ENCODE measurements around the gene HCAR1.
"Not testable (repeated sequence)": the region's sequence is repeated elsewhere in the genome, so short reads cannot be mapped to it uniquely, and the experiment has no call there.

Gene HCAR1

DNA sequence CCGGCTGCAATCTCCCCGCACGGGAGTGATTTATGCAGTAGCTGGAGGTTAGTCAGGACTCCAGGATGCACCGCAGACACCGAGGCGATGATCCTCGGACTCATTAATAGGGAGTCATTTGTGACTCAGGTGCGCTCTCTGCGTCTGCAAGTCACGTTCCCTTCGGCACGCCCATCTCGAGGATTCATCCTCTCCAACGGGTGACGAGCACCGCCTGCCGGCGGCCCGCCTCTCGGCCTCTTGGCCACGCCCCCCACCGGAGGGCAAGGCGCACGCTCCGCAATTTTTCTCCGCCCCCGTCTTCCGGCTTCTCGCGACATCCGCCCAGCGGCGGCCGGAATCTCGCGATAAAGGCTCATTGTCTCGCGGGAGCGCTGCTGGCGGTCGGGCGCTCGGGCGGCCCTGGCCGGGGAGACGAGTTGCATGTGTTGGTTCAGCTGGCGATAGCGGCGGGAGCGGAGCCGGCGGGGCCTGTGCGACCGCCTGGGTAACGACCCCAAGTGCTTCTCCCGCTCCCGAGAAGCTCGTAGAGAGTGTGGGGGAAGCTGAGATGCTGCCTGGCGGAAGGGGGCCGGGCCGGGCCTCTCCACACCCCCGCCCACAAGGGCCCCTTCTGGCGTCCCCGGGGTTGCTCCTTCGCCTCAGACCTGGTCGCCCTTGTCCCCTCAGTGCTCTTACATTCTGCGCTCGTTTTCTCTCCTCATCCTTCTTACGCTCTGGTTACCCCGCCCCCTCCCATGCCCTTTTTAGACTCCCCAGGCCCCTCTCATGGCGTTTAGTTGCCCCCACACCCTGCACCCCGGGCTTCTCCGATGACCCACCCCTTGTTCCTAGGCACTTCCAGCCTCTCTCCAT lies 22.0 kb upstream of the HCAR1 start, which contains the start of gene DENR:
TSS of gene DENR (plus strand) at position 361 of the 855 bp plus-strand sequence. CDS start 878 bp downstream, outside the sequence.
- H4K91ac ChIP-seq (ENCODE audit: low read depth, low read length, poor library complexity), result no peak within 1 kb of the TSS
- WGBS, 2 donors (ENCODE audit: extremely low coverage in 2 of 2, insufficient read length in 2 of 2, insufficient replicate concordance in 1 of 2), result no CpG with 5 or more reads among the region's 73 CpGs
- peak within 1 kb of the TSS; percentile 72 for H2BK5ac ChIP-seq (ENCODE audit: low read length)
- peak within 1 kb of the TSS; percentile 92 for H2AFZ ChIP-seq (ENCODE audit: low read length)
- H3K23ac ChIP-seq (ENCODE audit: low read depth, low read length, poor library complexity), result peak within 1 kb of the TSS; percentile 98
- H3K9ac ChIP-seq (ENCODE audit: low read depth, low read length, poor library complexity), result peak within 1 kb of the TSS; percentile 92
- no peak within 1 kb of the TSS for H2BK120ac ChIP-seq (ENCODE audit: low read depth, low read length)
- no peak within 1 kb of the TSS for H2AK5ac ChIP-seq (ENCODE audit: low read depth, low read length)
- peaks cover 15 to 40% of the 10 kb centered on the region in 2 donors for H3K36me3 ChIP-seq (replicated peaks in 1 of 2; ENCODE audit: control insufficient read depth in 2 of 2, insufficient read depth in 2 of 2, low read length in 2 of 2)
- peak; percentile 98 for DNase-seq (ENCODE audit: low spot score)
- no peak within 1 kb of the TSS for H3K4ac ChIP-seq (ENCODE audit: low read length)
- H2BK15ac ChIP-seq (ENCODE audit: low read length), result no peak within 1 kb of the TSS
- H4K8ac ChIP-seq (ENCODE audit: low read depth, low read length), result no peak within 1 kb of the TSS
- H3K14ac ChIP-seq (ENCODE audit: low read length), result no peak within 1 kb of the TSS
- no peaks in the 10 kb centered on the region for H3K27me3 ChIP-seq (ENCODE audit: control insufficient read depth in 3 of 3, insufficient read depth in 3 of 3, low read depth in 1 of 3, low read length in 3 of 3)
- peaks cover 5% of the 10 kb centered on the region for H3K79me1 ChIP-seq (ENCODE audit: low read depth, low read length)
- H3K18ac ChIP-seq (ENCODE audit: low read length), result peak within 1 kb of the TSS; percentile 96
- H3K4me3 ChIP-seq (ENCODE audit: low read length in 2 of 2), result peak within 1 kb of the TSS; percentile 84
- peak within 1 kb of the TSS; percentile 63 for H3K27ac ChIP-seq (replicated peaks; ENCODE audit: low read length)
- H3K4me2 ChIP-seq (ENCODE audit: insufficient read depth, low read length, poor library complexity, severe bottlenecking), result peak within 1 kb of the TSS; percentile 84
- peaks cover 7 to 12% of the 10 kb centered on the region in 2 donors for H3K4me1 ChIP-seq (ENCODE audit: control insufficient read depth in 2 of 2, insufficient read depth in 1 of 2, low read depth in 1 of 2, low read length in 2 of 2)
- H3K9me3 ChIP-seq (replicated peaks in 1 of 2; ENCODE audit: control insufficient read depth in 2 of 2, insufficient read depth in 1 of 2, low read depth in 1 of 2, low read length in 2 of 2), result no peaks in the 10 kb centered on the region
- H2BK12ac ChIP-seq (ENCODE audit: low read length), result no peak within 1 kb of the TSS

DNA sequence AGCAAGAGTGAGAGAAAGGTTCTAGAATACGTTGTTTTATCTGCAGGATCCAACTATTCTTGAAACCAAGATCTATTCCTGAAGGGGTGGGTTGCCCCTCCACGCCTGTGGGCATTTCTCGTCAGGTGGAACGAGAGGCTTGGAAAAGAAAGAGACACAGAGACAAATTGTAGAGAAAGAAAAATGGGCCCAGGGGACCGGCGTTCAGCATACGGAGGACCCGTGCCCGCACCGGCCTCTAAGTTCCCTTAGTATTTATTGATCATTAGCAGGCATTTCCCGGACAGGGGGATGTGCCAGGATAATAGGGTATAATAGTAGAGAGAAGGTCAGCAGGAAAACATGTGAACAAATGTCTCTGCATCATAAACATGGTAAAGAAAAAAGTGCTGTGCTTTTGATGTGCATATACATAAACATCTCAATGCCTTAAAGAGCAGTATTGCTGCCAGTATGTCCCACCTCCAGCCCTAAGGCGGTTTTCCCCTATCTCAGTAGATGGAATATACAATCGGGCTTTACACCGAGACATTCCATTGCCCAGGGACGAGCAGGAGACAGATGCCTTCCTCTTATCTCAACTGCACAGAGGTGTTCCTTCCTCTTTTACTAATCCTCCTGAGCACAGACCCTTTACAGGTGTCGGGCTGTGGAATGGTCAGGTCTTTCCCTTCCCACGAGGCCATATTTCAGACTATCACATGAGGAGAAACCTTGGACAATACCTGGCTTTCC lies 20.3 kb upstream of the HCAR1 start:
- H3K27me3 ChIP-seq (ENCODE audit: control insufficient read depth in 3 of 3, insufficient read depth in 3 of 3, low read depth in 1 of 3, low read length in 3 of 3); H2BK5ac ChIP-seq (ENCODE audit: low read length); H4K91ac ChIP-seq (ENCODE audit: low read depth, low read length, poor library complexity); H3K4me2 ChIP-seq (ENCODE audit: insufficient read depth, low read length, poor library complexity, severe bottlenecking); H3K18ac ChIP-seq (ENCODE audit: low read length); H4K8ac ChIP-seq (ENCODE audit: low read depth, low read length); H2BK15ac ChIP-seq (ENCODE audit: low read length); H3K23ac ChIP-seq (ENCODE audit: low read depth, low read length, poor library complexity); H2AK5ac ChIP-seq (ENCODE audit: low read depth, low read length); DNase-seq (ENCODE audit: low spot score); H2BK120ac ChIP-seq (ENCODE audit: low read depth, low read length); H3K4me3 ChIP-seq (ENCODE audit: low read length in 2 of 2); H3K9me3 ChIP-seq (replicated peaks in 1 of 2; ENCODE audit: control insufficient read depth in 2 of 2, insufficient read depth in 1 of 2, low read depth in 1 of 2, low read length in 2 of 2); H3K14ac ChIP-seq (ENCODE audit: low read length); H3K4ac ChIP-seq (ENCODE audit: low read length); H3K79me1 ChIP-seq (ENCODE audit: low read depth, low read length); H2BK12ac ChIP-seq (ENCODE audit: low read length); H3K9ac ChIP-seq (ENCODE audit: low read depth, low read length, poor library complexity): not testable (repeated sequence)
- Histone ChIP-seq H3K4me1 (ENCODE audit: control insufficient read depth in 2 of 2, insufficient read depth in 1 of 2, low read depth in 1 of 2, low read length in 2 of 2) (peaks cover 7 to 12% of the 10 kb centered on the region in 2 donors), H2AFZ (ENCODE audit: low read length) (peak overlapping the region; percentile 82), H3K36me3 (replicated peaks in 1 of 2; ENCODE audit: control insufficient read depth in 2 of 2, insufficient read depth in 2 of 2, low read length in 2 of 2) (peaks cover 8 to 23% of the 10 kb centered on the region in 2 donors), H3K27ac (replicated peaks; ENCODE audit: low read length) (peak overlapping the region; percentile 57)
- no CpG with 5 or more reads among the region's 17 CpGs for WGBS, 2 donors (ENCODE audit: extremely low coverage in 2 of 2, insufficient read length in 2 of 2, insufficient replicate concordance in 1 of 2)

DNA sequence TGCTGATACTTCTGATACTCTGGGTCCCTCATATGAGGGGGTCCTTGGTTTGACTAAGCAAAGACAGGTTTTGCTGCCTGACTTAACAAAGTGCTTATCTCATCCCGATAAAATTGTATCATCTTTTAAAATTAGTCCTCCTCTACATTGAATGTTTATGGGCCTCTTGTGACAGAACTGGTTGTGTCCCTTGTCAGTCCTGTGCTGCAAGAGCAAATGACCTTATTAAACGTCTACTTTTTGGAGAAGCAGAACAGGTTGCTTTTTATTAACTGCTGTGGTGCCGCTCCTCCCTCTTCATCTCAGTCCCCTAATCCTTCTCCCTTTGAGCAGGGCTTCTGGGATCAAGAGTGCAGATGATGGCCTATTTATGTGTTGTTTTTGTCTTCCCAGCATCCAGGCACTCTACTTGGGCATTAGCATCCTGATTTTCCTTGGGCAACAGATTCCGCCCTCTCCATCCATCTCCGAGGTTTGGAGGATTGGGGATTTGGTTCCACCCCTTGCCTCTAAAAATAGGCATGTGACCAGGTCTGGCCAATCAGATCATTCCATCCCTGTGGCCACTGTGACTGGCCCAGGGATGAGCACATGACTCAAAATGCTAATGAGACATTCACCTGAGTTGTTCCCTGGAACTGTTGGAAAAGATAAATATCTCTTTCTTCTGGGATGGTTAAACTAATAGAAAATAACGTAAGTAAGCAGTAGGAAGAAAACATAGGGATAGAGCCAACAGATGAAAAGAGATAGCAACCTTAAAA lies 19.1 kb upstream of the HCAR1 start:
- no peak overlapping the region for H2BK15ac ChIP-seq (ENCODE audit: low read length)
- H3K27me3 ChIP-seq (ENCODE audit: control insufficient read depth in 3 of 3, insufficient read depth in 3 of 3, low read depth in 1 of 3, low read length in 3 of 3), result no peaks in the 10 kb centered on the region
- no peak overlapping the region for H3K27ac ChIP-seq (replicated peaks; ENCODE audit: low read length)
- no peak overlapping the region for H2AK5ac ChIP-seq (ENCODE audit: low read depth, low read length)
- H3K4me1 ChIP-seq (ENCODE audit: control insufficient read depth in 2 of 2, insufficient read depth in 1 of 2, low read depth in 1 of 2, low read length in 2 of 2), result peaks cover 7 to 12% of the 10 kb centered on the region in 2 donors
- no peak overlapping the region for H3K14ac ChIP-seq (ENCODE audit: low read length)
- H3K23ac ChIP-seq (ENCODE audit: low read depth, low read length, poor library complexity), result no peak overlapping the region
- H3K79me1 ChIP-seq (ENCODE audit: low read depth, low read length), result peaks cover 5% of the 10 kb centered on the region
- peak overlapping the region; percentile 79 for H2AFZ ChIP-seq (ENCODE audit: low read length)
- no peak overlapping the region for H4K91ac ChIP-seq (ENCODE audit: low read depth, low read length, poor library complexity)
- H2BK5ac ChIP-seq (ENCODE audit: low read length), result no peak overlapping the region
- peaks cover 6 to 12% of the 10 kb centered on the region in 2 donors for H3K36me3 ChIP-seq (replicated peaks in 1 of 2; ENCODE audit: control insufficient read depth in 2 of 2, insufficient read depth in 2 of 2, low read length in 2 of 2)
- WGBS, 2 donors (ENCODE audit: extremely low coverage in 2 of 2, insufficient read length in 2 of 2, insufficient replicate concordance in 1 of 2), result no CpG with 5 or more reads among the region's 6 CpGs
- no peak overlapping the region for H4K8ac ChIP-seq (ENCODE audit: low read depth, low read length)
- H3K18ac ChIP-seq (ENCODE audit: low read length), result no peak overlapping the region
- H2BK120ac ChIP-seq (ENCODE audit: low read depth, low read length), result no peak overlapping the region
- H3K4ac ChIP-seq (ENCODE audit: low read length), result no peak overlapping the region
- no peak overlapping the region for H3K9ac ChIP-seq (ENCODE audit: low read depth, low read length, poor library complexity)
- DNase-seq (ENCODE audit: low spot score), result no peak
- no peak overlapping the region for H3K4me2 ChIP-seq (ENCODE audit: insufficient read depth, low read length, poor library complexity, severe bottlenecking)
- no peaks in the 10 kb centered on the region for H3K9me3 ChIP-seq (replicated peaks in 1 of 2; ENCODE audit: control insufficient read depth in 2 of 2, insufficient read depth in 1 of 2, low read depth in 1 of 2, low read length in 2 of 2)
- H3K4me3 ChIP-seq (ENCODE audit: low read length in 2 of 2), result no peak overlapping the region
- no peak overlapping the region for H2BK12ac ChIP-seq (ENCODE audit: low read length)
